GM12864 (cell line): Measurements from ENCODE around the gene MYL11.

Experiments
- DNase-seq: peaks from one replicate; pipeline ENCODE4 v3.0.0-alpha.2; 2011; ENCODE audit warnings: low read depth
- H3K4me3 ChIP-seq: 2 replicates; pipeline ENCODE4 v1.5.1; 2011; ENCODE audit warnings: mild to moderate bottlenecking, low read depth, low read length, control low read depth
- CTCF ChIP-seq: IDR thresholded peaks from 2 replicates; pipeline ENCODE4 v1.5.1; 2011; ENCODE audit warnings: low read depth, mild to moderate bottlenecking, moderate library complexity, low read length, control low read depth, inconsistent platforms; ENCODE audit errors: missing control alignments

MYL11 gene

GRCh38 chr16:30361180-30361579, 13.4 kb upstream of the MYL11 start:
- no peak for DNase-seq
- TF ChIP-seq CTCF = no peak
- H3K4me3 ChIP-seq = no peak overlapping the region

GRCh38 chr16:30365200-30365599, 9.4 kb upstream of the MYL11 start:
- no peak for DNase-seq
- no peak for TF ChIP-seq CTCF
- H3K4me3 ChIP-seq = no peak overlapping the region

- DNase-seq = no peak
- no peak for TF ChIP-seq CTCF
- no peak overlapping the region for H3K4me3 ChIP-seq
Observed at GRCh38 chr16:30366511-30366910, 8.1 kb upstream of the MYL11 start.

- TF ChIP-seq CTCF = no peak
- peak overlapping the region; percentile 85 for H3K4me3 ChIP-seq
- no peak for DNase-seq
Observed at GRCh38 chr16:30367349-30368009, 7.1 kb upstream of the MYL11 start.

- DNase-seq = no peak
- peak overlapping the region; percentile 85 for H3K4me3 ChIP-seq
- TF ChIP-seq CTCF = no peak
Observed at GRCh38 chr16:30368122-30368791, 6.3 kb upstream of the MYL11 start.

- DNase-seq = no peak
- TF ChIP-seq CTCF = no peak
- peak overlapping the region; percentile 85 for H3K4me3 ChIP-seq
Observed at GRCh38 chr16:30368792-30369090, 5.9 kb upstream of the MYL11 start.
